NOMO-1 treated with dmso at 0.1 percent for 144 hours (cell line): ENCODE data around the gene CAPSL.
A peak's percentile ranks its signal among the peaks of the same experiment; 100 is the strongest.
"Not testable (repeated sequence)": the region's sequence is repeated elsewhere in the genome, so short reads cannot be mapped to it uniquely, and the experiment has no call there.

ENCODE experiments used
- DNase-seq: peaks from one replicate; lab custom pipeline; 2025; ENCODE audit not compliant: unreplicated experiment; lab: John Stamatoyannopoulos, UW

The CAPSL gene

GRCh38 chr5:35877655-35878054, 60.8 kb downstream of the CAPSL start:
- DNase-seq, result no peak

- DNase-seq, result peak; percentile 2
Measured at GRCh38 chr5:35876922-35877321, 61.5 kb downstream of the CAPSL start.

- no peak for DNase-seq
Measured at GRCh38 chr5:35876454-35876853, 62.0 kb downstream of the CAPSL start.

GRCh38 chr5:35870605-35871004, 67.8 kb downstream of the CAPSL start:
- DNase-seq, result no peak

- DNase-seq, result no peak
Measured at GRCh38 chr5:35869685-35870277, 68.6 kb downstream of the CAPSL start.

GRCh38 chr5:35867998-35868397, 70.4 kb downstream of the CAPSL start:
- DNase-seq, result no peak

- peak; percentile 35 for DNase-seq
Measured at GRCh38 chr5:35863159-35863558, 75.3 kb downstream of the CAPSL start.

GRCh38 chr5:35862126-35862525, 76.3 kb downstream of the CAPSL start:
- DNase-seq, result no peak

- no peak for DNase-seq
Measured at GRCh38 chr5:35861718-35862117, 76.7 kb downstream of the CAPSL start.

GRCh38 chr5:35860686-35861085, 77.7 kb downstream of the CAPSL start:
- DNase-seq, result no peak

GRCh38 chr5:35859101-35859661, 79.2 kb downstream of the CAPSL start:
- DNase-seq, result no peak

GRCh38 chr5:35857606-35858205, 80.7 kb downstream of the CAPSL start:
- DNase-seq, result no peak

GRCh38 chr5:35856765-35857351, 81.6 kb downstream of the CAPSL start, which contains the start of gene IL7R:
TSS of gene IL7R (plus strand) at chr5:35856891. CDS start at chr5:35856978, 87 bp downstream.
- peak; percentile 73 for DNase-seq

- DNase-seq, result not testable (repeated sequence)
Measured at GRCh38 chr5:35856186-35856764, 82.1 kb downstream of the CAPSL start.

GRCh38 chr5:35855187-35855586, 83.2 kb downstream of the CAPSL start:
- DNase-seq, result no peak
